PC-3 (cell line): Measurements from ENCODE around the gene PODN.

ENCODE experiments used
- CTCF ChIP-seq: fragments of 300-600 bp; sonication (generic); conservative IDR thresholded peaks from 2 replicates; pipeline ENCODE4 v1.5.1; 2017; ENCODE audit warnings: antibody characterized with exemption, low read depth, mild to moderate bottlenecking, low read length
- EZH2 ChIP-seq: fragments of 300-600 bp; sonication (generic); IDR thresholded peaks from one replicate; pipeline ENCODE4 v1.6.1; 2017; ENCODE audit warnings: antibody characterized with exemption, mild to moderate bottlenecking, low read length; ENCODE audit not compliant: unreplicated experiment

- TF ChIP-seq CTCF (no peak), EZH2 (no peak)
Observed at GRCh38 chr1:53090227-53091147, 28.5 kb downstream of the PODN start.
